Loucy (cell line): ENCODE measurements around the gene CTNNB1.

Experiments used
- H2AFZ ChIP-seq: fragments of 200-600 bp; sonication (generic); 2 replicates; pipeline ENCODE4 v1.6.0; 2016; ENCODE audit warnings: antibody characterized with exemption, mild to moderate bottlenecking, low read length, moderate library complexity
- H3F3A ChIP-seq: fragments of 200-600 bp; 2 replicates; pipeline ENCODE4 v1.6.0; 2016; ENCODE audit warnings: antibody characterized with exemption, low read depth, mild to moderate bottlenecking
- H3K27me3 ChIP-seq: fragments of 200-600 bp; sonication (generic); 2 replicates; pipeline ENCODE4 v1.6.1; 2014; ENCODE audit warnings: low read length, mild to moderate bottlenecking; ENCODE audit not compliant: insufficient read depth, poor library complexity, severe bottlenecking
- H3K36me3 ChIP-seq: fragments of 200-600 bp; sonication (generic); 2 replicates; pipeline ENCODE4 v1.6.1; 2016; ENCODE audit warnings: low read length; ENCODE audit not compliant: insufficient read depth
- H3K4me1 ChIP-seq: fragments of 200-600 bp; sonication (generic); 2 replicates; pipeline ENCODE4 v1.5.1; 2014; ENCODE audit warnings: low read length, mild to moderate bottlenecking; ENCODE audit not compliant: insufficient read depth, poor library complexity, severe bottlenecking
- H3K4me2 ChIP-seq: fragments of 200-600 bp; sonication (generic); 2 replicates; pipeline ENCODE4 v1.6.0; 2014; ENCODE audit warnings: antibody characterized with exemption, low read length, low read depth, mild to moderate bottlenecking; ENCODE audit not compliant: poor library complexity, severe bottlenecking
- H3K4me3 ChIP-seq: fragments of 200-600 bp; sonication (generic); 2 replicates; pipeline ENCODE4 v1.5.1; 2014; ENCODE audit warnings: low read length, mild to moderate bottlenecking, mixed read lengths; ENCODE audit not compliant: poor library complexity, severe bottlenecking
- H3K79me2 ChIP-seq: fragments of 200-600 bp; sonication (generic); 2 replicates; pipeline ENCODE4 v1.6.1; 2014; ENCODE audit warnings: low read length; ENCODE audit not compliant: insufficient read depth
- H3K9ac ChIP-seq: fragments of 200-600 bp; sonication (generic); 2 replicates; pipeline ENCODE4 v1.6.0; 2014; ENCODE audit warnings: mild to moderate bottlenecking, low read depth, low read length, moderate library complexity; ENCODE audit not compliant: poor library complexity, severe bottlenecking
- H3K9me2 ChIP-seq: fragments of 200-600 bp; sonication (generic); replicated peaks from 2 replicates; pipeline ENCODE4 v1.6.1; 2016; ENCODE audit warnings: low read depth, low read length, mixed read lengths
- H3K9me3 ChIP-seq: fragments of 200-600 bp; sonication (generic); 2 replicates; pipeline ENCODE4 v1.6.1; 2014; ENCODE audit warnings: mild to moderate bottlenecking, antibody characterized with exemption, low read length, low read depth; ENCODE audit not compliant: insufficient read depth
- H4K20me1 ChIP-seq: fragments of 200-600 bp; sonication (generic); 2 replicates; pipeline ENCODE4 v1.6.0; 2014; ENCODE audit warnings: antibody characterized with exemption, low read length, mild to moderate bottlenecking; ENCODE audit not compliant: insufficient read depth, poor library complexity, severe bottlenecking
- CTCF ChIP-seq: fragments of 200-600 bp; sonication (generic); conservative IDR thresholded peaks from 2 replicates; pipeline ENCODE4 v1.5.1; 2014; ENCODE audit warnings: mild to moderate bottlenecking, antibody characterized with exemption, low read length
- EZH2phosphoT487 ChIP-seq: fragments of 200-600 bp; IDR thresholded peaks from 2 replicates; pipeline ENCODE4 v1.6.1; 2018; ENCODE audit warnings: antibody characterized with exemption, mild to moderate bottlenecking, moderate library complexity, borderline replicate concordance

The CTNNB1 gene

GRCh38 chr3:41182504-41183059, 16.7 kb upstream of the CTNNB1 start:
- Histone ChIP-seq H3K4me2 (no peak overlapping the region), H3K27me3 (no peaks in the 10 kb centered on the region), H3K9ac (no peak overlapping the region), H3K36me3 (no peaks in the 10 kb centered on the region), H3K9me3 (no peaks in the 10 kb centered on the region), H3K79me2 (no peaks in the 10 kb centered on the region), H3K4me1 (no peaks in the 10 kb centered on the region), H3F3A (no peaks in the 10 kb centered on the region), H3K9me2 (no peaks in the 10 kb centered on the region), H4K20me1 (no peaks in the 10 kb centered on the region), H3K4me3 (no peak overlapping the region), H2AFZ (no peak overlapping the region)
- TF ChIP-seq EZH2phosphoT487: no peak
- no peak for TF ChIP-seq CTCF

GRCh38 chr3:41184394-41184793, 14.9 kb upstream of the CTNNB1 start:
- Histone ChIP-seq H3K9me3 (no peaks in the 10 kb centered on the region), H3K79me2 (no peaks in the 10 kb centered on the region), H2AFZ (no peak overlapping the region), H3K9me2 (no peaks in the 10 kb centered on the region), H3K4me1 (no peaks in the 10 kb centered on the region), H3K27me3 (no peaks in the 10 kb centered on the region), H4K20me1 (no peaks in the 10 kb centered on the region), H3F3A (no peaks in the 10 kb centered on the region), H3K9ac (no peak overlapping the region), H3K4me3 (no peak overlapping the region), H3K36me3 (no peaks in the 10 kb centered on the region), H3K4me2 (no peak overlapping the region)
- TF ChIP-seq EZH2phosphoT487: no peak

GRCh38 chr3:41186297-41186696, 13.0 kb upstream of the CTNNB1 start:
- H3K4me2 ChIP-seq: no peak overlapping the region
- H3K9ac ChIP-seq: no peak overlapping the region
- TF ChIP-seq EZH2phosphoT487 (no peak), CTCF (no peak)
- no peak overlapping the region for H2AFZ ChIP-seq
- H3F3A ChIP-seq: no peaks in the 10 kb centered on the region
- H4K20me1 ChIP-seq: no peaks in the 10 kb centered on the region
- no peaks in the 10 kb centered on the region for H3K4me1 ChIP-seq
- H3K27me3 ChIP-seq: no peaks in the 10 kb centered on the region
- no peaks in the 10 kb centered on the region for H3K9me2 ChIP-seq
- H3K36me3 ChIP-seq: no peaks in the 10 kb centered on the region
- H3K9me3 ChIP-seq: no peaks in the 10 kb centered on the region
- H3K4me3 ChIP-seq: no peak overlapping the region
- no peaks in the 10 kb centered on the region for H3K79me2 ChIP-seq

DNA sequence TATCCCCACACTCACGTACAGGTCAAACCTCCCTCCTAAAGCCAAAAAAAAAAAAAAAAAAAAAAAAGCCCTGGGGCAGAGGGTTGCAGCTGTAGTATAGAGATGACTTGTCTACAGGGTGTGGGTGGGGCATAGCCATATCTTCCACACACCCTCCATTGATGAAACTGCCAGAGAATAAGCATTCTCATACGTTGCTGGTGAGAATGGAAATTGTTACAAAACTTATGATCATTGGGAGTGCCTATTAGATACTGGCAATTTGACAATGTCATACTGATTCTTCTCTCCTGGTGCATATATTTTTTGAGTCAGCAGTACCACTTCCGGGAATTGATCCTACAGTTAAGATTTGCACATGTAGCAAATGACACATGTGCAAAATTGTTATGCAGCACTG, 11.0 kb upstream of the CTNNB1 start:
- Histone ChIP-seq H3K36me3 (no peaks in the 10 kb centered on the region), H2AFZ (no peak overlapping the region), H3K4me2 (no peak overlapping the region), H3K9me2 (no peaks in the 10 kb centered on the region), H3K27me3 (no peaks in the 10 kb centered on the region), H3K4me3 (no peak overlapping the region), H4K20me1 (no peaks in the 10 kb centered on the region), H3K79me2 (no peaks in the 10 kb centered on the region), H3K9ac (no peak overlapping the region), H3K4me1 (no peaks in the 10 kb centered on the region), H3K9me3 (no peaks in the 10 kb centered on the region), H3F3A (no peaks in the 10 kb centered on the region)
- TF ChIP-seq EZH2phosphoT487 (no peak), CTCF (no peak)
